GM19351 (cell line): ENCODE data around the gene RPAP2.

ENCODE experiments used
- ATAC-seq: cut with Tn5 transposase; IDR thresholded peaks from one replicate; pipeline ENCODE4 v1.9.1; 2021; ENCODE audit warnings: mild to moderate bottlenecking, moderate library complexity; ENCODE audit not compliant: unreplicated experiment

RPAP2 gene

GRCh38 chr1:92445865-92446264 lies 147.0 kb downstream of the RPAP2 start:
- ATAC-seq, result no peak

GRCh38 chr1:92446546-92446945 lies 147.7 kb downstream of the RPAP2 start:
- ATAC-seq, result no peak

DNA sequence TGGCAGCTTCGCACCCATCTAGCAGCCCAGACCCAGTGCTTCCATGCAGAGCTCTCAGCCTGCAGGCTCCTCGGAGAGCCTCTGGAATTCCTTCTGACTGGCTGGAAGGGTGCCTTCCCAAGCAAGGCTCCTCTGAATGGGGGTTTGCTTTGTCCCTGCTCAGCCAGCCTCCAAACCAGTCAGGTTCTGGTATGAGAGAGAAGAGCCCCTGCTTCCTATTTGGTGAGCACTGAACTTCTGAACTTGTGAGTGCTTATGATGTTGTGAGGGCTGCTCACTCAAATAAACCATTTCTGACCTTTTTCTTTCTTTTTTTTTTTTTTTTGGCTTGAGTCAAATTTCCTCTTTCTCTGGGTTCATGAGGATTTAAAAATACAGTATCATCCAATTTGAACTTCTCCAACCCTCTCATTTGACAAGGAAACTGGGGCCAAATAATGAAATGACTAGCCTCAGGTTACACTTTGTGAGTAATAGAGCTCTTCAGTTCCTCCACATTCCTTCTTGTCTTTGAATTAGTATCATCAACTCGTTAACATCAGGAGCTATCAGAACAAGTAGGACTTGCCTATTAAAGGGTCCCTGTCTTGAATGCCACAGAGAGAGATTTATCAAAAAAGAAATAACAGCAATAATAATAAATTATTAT lies 148.3 kb downstream of the RPAP2 start:
- ATAC-seq, result no peak

DNA sequence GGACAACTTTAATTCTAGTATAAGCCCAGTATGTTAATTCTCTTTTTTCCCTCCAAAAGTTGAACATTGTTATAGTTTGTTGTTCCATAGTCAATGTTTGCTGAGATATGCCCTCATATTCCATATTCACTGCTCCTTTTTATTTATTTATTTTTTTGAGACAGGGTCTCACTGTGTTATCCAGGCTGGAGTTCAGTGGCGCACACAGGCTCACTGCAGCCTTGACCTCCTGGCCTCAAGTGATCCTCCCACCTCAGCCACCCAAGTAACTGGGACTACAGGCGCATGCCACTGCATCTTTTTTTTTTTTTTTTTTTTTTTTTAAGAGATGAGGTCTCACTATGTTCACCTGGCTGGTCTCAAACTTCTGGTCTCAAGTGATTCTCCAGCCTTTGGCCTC lies 149.1 kb downstream of the RPAP2 start:
- no peak for ATAC-seq
